ENCODE measurements around the gene TRIAP1. TPM values are rescaled to one million over a fixed set of nuclear protein-coding genes. Genes with fewer than 3 reads are reported as not detected.
"Not testable (repeated sequence)": the region's sequence is repeated elsewhere in the genome, so short reads cannot be mapped to it uniquely, and the experiment has no call there.

The TRIAP1 gene
- 25.5 TPM for total RNA-seq (ENCODE audit: insufficient read depth, low replicate concordance)

DNA sequence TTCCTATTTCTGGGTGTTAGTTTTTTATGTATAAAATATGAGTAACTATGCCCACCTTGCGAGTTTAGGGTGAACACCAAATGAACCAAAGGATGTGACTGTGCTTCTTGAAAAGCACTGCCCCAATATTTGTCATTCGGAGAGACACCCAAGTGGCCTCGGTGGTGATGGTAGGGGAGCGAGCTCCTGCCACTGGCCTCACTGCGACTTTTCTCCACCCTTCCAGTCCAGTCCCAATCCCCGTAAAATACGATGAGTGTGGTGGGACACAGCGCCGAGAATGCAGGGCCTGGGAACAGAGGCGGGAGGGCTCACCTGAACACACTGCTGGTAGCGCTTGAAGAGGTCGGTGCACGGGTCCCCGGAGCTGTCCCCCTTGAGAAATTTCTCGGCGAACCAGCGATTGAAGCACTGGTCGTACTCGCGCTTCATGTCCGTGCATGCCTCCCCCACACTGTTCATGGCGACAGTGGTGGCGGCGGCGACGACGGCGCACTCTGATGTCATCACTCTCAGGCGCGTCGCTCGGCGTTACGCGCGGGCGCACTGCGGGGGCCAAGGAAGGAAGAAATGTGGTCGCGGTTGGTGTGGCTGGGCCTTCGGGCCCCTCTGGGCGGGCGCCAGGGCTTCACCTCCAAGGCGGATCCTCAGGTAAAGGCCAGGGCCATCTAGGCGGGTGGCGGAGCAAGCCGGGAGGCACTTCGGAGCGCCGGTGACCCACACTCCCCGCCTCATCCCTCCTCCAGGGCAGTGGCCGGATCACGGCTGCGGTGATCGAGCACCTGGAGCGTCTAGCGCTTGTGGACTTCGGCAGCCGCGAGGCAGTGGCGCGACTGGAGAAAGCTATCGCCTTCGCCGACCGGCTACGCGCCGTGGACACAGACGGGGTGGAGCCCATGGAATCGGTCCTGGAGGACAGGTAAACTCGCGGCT is at the start of gene TRIAP1, which contains the start of gene GATC:
TSS of gene TRIAP1 (minus strand) at position 474 of the 933 bp plus-strand sequence. CDS start at position 462, 12 bp downstream.
TSS of gene GATC (plus strand) at position 534 of the 933 bp plus-strand sequence. CDS start at position 571, 37 bp downstream.
- peak; percentile 85 for DNase-seq (ENCODE audit: low spot score)

DNA sequence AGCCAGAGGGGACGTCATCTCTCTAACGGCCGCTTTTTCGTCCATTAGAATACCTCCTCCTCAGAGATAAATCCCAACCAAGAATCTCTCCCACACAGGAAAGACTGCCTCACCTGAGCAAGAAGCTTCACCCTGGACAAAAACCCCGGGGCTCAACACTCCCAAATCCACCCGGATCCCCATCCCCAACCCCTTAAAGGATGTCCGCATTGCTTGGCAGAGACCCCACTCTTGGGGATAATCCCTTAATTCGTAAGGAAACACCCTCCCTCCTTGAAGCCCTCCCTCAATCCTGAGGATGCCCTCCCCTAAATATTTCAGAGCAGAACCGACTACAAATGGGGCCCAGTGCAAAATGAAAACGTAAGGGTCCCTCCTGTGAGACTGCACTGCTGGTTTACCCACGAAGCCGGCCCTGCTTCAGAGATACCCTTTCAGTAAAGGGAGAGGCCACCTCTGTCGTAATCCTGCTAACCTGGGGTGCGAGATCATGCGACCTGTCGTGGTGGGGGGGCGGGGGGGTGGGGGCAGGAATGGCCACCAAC is 49.1 kb upstream of the TRIAP1 start:
- DNase-seq (ENCODE audit: low spot score) = no peak

DNA sequence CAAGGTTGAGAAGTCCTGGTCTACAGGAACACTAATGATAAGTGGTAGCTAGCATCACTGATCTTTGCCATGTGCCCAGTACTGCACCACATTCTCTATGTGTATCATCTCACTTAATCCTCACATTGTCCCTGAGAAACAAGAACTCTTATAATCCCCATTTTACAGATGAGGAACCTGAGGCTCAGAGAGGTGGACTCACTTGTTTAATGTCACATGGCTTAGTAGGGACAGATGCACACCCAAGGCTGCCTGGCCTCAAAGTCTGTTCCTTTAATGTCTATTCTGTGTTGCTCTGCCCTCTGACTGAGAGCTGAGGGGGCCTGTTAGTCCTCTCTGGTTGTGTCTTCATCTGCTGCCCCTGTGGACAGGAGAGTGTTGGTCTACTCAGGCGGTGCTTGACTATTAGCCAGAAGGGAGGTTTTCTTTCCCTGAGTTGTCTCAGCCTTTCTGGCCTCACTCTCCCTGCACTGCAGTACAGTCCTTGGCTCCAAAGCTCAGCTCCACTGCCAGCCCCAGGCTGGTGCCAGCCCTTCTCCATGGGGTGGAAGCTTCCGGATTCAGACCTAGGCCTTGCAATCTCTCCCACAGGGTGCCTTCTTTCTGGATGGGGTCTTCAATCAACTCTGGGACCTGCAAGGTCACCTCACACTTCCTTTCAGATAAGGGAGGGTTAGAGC is 44.8 kb upstream of the TRIAP1 start:
- DNase-seq (ENCODE audit: low spot score) = no peak

DNA sequence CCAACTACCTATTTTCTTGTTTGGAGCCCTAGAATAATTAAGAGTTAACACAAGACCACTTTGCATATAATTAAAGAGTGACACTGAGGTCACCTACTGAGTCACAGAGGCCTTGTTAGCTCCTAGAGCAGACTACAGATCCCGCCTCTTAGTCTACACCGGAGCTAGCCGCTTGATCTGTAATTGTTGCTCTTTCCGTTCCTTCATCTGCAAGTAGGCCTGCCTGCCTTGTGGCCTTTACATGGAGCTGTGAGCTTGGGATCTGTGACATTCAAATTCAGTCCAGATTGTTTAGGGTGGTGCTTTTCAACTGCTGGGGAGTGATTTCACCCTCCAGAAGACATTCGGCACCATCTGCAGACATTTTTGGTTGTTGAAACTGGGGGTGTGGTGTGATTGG is 44.1 kb upstream of the TRIAP1 start:
- no peak for DNase-seq (ENCODE audit: low spot score)

DNA sequence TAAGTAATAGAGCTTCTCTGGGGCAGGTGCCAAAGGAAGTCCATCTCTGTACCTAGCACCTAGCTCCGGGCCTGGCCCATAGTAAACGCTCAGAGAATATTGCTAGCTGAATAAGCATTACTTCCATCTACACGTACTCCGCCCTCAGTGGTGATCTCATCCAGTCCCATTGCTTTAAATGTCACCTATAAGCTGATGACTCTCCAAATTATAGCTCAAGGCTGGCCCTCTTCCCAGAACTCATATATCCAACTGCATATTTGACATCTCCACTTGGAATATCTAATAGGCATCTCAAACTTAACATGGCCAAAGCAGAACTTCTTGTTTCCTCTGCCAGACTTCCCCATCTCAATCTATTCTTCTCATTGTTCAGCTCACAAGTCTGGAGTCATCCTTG is 42.8 kb upstream of the TRIAP1 start:
- peak; percentile 36 for DNase-seq (ENCODE audit: low spot score)

DNA sequence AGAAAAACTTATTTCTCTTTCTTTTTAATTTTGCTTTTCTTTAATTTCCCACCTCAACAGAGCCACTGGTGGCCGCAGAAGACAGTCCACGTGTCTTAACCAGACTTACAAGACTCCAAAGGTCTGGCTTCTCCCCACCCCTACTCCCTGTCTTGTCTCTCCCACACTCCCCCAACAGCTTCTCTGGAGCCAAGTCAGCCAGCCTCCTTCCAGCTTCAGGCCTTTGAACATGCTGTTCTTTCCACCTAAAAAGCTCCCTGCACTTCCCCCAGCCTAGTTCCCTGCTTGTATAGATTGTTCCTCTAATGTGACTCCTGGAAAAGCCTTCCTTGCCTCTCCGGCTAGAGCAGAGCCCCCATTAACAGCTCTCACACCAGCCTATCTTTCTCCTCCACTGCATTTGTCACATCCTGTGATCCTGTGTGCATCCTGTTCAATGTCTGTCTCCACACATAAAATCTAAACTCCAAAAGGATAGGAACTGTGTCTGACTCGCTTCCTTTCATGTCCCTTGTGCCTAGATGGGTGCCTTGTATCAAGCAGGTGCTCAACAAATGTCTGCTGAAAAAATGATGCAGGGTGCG is 42.0 kb upstream of the TRIAP1 start:
- DNase-seq (ENCODE audit: low spot score) = no peak

DNA sequence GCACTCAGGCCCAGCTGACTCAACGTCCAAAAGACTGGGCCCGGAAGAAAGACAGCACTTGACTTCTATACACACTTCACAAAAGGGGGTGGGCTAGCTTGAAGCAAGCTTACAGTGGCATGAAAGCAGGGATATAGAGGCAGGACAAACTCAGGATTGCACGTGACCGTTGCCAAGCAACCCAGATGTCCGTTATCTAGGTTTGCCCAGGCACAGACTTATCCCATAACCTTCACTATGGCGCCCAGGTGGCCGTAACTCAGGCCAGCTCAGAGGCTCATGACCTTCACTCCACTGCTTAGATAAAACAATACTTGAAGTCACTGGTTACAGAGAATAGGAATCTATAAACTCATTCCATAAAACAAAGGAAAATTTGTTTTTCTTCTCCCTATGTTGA is 41.4 kb upstream of the TRIAP1 start:
- not testable (repeated sequence) for DNase-seq (ENCODE audit: low spot score)

DNA sequence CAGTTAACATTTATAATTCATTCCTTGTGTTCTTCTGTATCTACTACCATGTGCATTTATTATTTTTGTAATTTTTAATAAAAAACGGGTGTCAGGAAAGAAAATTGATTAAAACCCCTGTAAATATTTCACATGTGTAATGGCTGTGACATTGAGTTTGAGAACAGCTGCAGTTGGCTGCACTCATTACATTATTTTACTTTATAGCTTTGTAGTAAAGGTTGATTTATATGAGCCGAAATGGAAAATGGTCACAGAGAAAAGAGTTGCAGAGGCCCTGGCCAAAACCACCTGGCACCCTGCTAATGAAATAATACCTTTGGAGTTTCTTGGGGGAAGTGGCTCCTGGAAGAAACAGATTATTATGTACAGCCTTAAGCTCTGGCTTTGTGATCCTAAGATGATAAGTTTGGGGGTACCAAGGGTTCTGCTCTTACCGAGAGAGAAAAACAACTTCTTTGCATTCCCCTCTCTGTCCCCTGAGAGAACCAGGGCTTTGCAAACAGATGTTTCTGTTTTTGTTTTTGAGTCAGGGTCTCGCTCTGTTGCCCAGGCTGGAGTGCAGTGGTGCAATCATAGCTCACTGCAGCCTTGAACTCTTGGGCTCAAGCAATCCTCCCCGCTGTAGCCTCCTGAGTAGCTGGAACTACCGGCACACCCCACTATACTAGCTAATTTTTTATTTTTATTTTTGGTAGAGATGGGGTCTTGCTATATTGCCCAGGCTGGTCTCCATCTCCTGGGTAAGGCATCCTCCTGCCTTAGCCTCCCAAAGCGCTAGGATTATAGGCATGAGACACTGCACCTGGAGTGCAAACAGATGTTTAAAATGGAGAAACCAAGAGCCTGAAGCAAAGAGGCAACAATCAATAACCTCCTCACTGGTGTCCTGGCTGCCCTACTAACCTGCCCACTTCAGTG is 40.0 kb upstream of the TRIAP1 start:
- DNase-seq (ENCODE audit: low spot score) = no peak

DNA sequence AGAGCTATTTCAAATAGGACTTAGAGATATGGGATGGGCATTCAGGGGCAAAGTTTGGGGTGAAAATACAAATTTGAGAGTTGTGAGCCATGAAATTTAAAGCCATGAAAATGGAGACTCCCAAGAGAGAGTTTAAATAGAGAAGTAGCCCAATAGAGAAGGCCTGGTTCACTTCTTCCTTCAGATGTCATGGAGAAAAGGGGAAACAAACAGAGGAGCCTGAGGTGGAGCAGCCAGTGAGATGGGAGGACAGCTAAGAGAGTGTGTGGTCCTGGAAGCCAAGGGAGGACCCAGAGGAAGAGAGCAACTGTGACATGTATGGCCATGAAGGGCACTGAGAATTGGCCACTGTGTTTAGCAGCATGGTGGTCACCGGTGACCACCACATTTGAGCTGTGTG is 37.4 kb upstream of the TRIAP1 start:
- DNase-seq (ENCODE audit: low spot score) = no peak

DNA sequence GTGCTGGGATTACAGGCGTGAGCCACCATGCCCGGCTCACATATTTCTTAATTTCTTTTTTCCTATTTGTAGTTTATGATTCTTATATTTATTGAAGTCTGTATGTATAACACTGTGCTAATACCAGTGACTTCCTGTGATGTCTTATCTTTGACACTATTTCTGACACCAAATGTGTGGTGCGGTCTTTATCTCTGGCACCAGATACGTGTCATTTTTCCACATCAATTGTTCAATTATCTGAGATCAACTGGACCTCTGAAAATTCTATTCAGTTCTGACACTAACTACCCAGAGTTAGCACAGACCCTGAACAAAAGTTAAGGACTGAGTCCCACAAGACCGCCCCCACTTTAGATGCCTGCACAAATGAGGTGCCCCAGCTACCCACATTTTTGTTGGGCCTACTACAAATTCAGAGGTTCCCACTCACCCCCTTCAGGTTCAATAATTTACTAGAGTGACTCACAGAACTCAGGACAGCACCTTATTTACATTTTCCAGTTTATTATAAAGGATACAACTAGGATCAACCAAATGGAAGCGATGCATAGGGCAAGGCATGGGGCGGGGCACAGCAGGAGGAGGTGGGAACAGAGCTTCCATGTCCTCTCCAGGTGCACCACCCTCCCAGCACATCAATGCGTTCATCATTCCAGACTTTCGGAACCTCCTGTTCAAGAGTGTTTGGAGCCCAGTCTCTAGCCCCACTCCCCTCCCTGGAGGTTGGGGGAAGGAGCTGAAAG is 35.0 kb upstream of the TRIAP1 start:
- DNase-seq (ENCODE audit: low spot score) = no peak

DNA sequence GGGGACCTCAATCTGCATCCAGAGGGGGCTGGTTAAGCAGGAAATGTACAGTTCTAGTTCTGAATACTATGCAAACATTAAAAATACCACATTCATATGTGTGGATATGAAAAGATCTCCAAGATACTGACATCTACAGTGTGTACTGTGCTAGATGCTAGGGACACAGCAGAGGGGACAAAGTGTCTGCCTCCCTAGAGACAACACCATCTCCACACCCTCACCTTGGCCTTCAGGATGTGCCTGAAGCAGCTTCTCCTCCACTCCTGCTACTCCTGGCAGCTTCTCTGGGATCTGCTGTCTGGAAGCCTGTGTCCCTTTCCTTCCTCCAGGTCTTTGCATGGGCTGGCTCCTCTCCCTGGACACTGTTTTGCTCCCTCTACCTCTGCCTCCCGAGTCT is 34.0 kb upstream of the TRIAP1 start:
- no peak for DNase-seq (ENCODE audit: low spot score)

DNA sequence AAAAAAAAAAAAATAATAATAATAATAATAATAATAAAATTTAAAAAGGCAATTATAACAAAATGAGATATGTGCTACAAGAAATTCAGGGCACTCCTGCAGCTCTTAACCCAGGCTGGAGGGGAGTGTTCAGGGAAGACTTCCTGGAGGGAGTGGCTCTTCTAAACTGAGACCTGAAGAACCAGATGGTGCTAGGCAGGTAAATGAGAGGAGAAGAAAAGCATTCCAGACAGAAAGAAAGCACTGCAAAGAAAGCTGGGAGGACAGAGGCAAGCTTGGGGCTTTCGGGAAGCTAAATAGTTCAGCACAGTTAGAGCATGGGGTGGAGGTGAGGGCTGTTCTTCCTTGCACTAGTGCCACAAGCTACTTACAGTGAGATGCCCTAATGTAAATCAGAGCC is 33.3 kb upstream of the TRIAP1 start:
- DNase-seq (ENCODE audit: low spot score) = no peak

DNA sequence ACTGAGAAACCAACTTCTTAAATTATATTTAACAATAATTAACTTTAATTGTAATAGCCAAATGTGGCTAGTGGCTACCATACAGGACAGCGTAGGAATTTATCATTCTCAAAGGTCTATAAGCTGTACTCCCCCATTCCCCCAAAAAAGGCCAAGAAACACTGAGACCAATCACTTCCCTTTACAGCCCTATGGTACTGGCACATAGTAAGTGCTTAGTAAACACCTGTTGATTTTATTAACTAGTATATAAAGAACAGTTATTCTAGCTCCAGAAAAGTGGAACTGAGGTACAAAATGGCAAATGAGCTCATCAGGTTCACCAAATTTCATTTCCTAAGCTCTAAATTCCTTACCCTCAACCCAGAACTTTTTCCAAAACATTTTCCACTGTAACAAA is 29.5 kb upstream of the TRIAP1 start:
- no peak for DNase-seq (ENCODE audit: low spot score)

DNA sequence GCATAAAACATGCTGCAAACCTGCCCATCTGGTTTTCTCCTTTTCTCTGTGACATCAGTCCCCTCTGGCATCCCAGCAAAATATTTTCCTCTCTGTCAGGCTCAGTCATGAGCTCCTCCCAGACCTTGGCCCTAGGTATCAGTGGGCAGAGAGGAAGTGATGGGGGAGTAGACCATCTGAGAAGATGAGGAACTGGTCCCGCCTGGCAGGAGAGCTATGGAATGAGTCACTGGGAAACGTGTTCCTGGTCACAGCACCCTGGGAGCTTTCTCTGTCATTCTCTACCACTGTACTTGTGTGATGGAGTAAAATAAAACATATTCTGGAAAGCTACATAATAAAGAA is 28.4 kb upstream of the TRIAP1 start:
- peak; percentile 73 for DNase-seq (ENCODE audit: low spot score)

DNA sequence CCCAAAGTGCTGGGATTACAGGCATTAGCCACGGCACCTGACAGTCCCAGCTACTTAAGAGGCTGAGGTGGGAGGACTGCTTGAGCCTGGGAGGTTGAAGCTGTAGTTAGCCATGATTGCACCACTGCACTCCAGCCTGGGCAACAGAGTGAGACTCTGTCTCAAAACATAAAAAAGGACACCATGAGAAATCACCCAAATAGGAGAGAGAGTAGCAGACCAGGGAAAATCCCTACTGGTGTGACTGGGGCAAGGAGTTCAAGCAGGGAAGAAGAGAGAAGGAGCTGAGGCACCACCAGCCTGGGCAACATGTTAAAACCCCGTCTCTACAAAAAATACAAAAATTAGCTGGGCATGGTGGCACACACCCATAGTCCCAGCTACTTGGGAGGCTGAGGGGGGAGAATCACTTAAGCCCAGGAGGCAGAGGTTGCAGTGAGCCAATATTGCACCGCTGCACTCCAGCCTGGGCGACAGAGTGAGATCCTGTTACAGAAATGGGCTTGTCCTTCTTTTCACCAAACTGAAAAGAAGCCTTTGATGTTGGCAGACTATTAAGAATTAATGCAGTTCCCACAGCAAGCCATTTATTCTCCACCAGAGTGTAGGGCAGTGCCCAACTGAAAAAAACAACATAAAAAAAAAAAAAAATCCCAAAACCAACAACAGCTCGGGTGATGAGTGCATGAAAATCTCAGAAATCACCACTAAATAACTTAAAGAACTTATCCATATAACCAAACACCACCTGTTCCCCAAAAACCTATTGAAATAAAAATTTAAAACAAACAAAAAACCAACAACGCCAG is 27.8 kb upstream of the TRIAP1 start:
- DNase-seq (ENCODE audit: low spot score) = no peak

DNA sequence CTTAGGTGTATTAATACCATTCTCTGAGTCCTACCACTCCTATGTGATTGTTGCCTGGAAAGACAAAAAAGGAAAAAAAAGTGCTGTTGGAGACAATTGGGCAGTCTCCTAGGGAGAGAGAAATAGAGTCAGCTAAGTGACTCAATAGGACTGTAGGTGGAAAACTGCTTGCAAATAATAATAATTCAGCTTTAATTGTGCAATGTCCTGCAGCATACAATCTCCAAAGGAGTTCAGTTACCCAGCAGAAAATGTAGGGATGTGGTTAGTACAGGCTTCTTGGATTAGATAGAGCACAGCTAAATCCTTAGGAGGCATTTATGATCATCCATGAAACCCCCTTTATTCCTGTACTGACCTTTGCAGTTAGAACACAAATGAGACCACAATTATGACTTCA is 26.3 kb upstream of the TRIAP1 start:
- no peak for DNase-seq (ENCODE audit: low spot score)

DNA sequence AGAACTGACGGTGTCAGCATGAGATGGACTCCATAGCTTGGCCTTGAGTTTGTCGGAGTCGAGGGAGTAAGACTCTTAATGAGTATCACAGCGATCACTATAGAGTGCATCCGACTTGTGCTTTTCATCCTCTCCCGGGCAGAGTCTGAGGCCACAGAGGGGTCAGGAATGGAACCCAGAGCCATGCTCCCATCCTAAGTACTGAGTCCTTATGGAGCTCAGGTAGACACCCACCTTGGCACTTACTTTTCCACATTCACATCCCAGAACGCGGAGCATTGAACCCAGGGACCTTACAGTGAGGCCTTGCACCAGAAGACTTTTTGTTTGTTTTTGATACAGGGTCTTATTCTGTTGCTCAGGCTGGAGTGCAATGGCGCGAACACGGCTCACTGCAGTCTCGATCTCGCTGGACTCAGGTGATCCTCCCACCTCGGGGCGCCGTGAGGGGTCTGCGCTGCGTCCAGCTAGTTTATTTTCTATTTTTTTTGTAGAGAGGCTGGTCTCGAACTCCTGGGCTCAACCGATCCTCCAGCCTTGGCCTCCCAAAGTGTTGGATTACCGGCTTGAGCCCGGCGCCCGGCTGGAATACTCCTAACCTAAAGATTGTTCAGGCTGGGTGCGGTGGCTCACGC is 24.1 kb upstream of the TRIAP1 start:
- DNase-seq (ENCODE audit: low spot score) = peak; percentile 40

DNA sequence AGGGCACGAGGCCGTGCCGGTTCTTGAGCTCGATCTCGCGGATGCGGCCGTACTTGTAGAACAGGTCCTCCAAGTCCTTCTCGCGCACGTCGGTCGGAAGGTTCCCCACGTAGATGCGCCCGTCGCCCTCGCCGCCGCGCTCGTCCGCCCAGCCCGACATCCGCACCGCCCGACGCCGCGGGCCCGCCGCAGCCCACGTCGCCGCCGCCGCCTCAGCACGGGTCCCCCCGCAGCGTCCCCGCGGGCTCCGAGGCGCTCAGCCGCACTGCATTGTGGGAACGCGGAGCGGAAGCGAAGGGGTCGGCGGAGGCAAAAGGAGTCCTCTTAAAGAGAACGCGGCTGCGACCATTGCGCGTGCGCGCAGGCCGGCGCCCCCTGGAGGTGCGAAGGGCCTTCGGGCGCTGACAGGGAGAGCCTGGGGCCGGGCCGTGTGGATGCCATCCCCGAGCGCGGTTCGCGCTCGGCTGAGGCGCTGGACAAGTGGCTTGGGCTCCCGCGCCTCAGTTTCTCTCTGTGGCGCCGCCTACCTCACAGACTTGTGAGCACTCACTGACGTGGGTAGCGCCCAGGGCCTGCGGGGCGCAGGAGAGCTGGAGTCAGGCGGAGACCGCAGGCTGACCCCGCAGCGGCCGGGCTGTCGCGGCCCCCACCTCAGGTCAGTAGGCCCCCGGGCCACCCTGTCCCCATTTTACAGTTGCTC is 23.4 kb upstream of the TRIAP1 start, which contains the start of gene SRSF9:
TSS of gene SRSF9 (minus strand) at position 299 of the 700 bp plus-strand sequence. CDS start at position 160, 139 bp downstream.
- peak; percentile 98 for DNase-seq (ENCODE audit: low spot score)
